ENCODE data around the gene ARHGEF5. TPM values are rescaled to one million over a fixed set of nuclear protein-coding genes. Genes with fewer than 3 reads are reported as not detected.
"Not testable (repeated sequence)": the region's sequence is repeated elsewhere in the genome, so short reads cannot be mapped to it uniquely, and the experiment has no call there.

ARHGEF5 gene
- 1.2 and 1.3 TPM in 2 replicates for total RNA-seq (2016; rRNA removed; fragmentation: Illumina TruSeq; extraction: Trizol)
- total RNA-seq (2016; cell fraction: cytosol; rRNA removed; fragmentation: Illumina TruSeq; extraction: Trizol; ENCODE audit: low read depth): 0.18 and 0.20 TPM in 2 replicates
- total RNA-seq (2016; cell fraction: insoluble cytoplasmic fraction; rRNA removed; fragmentation: Illumina TruSeq; extraction: Trizol): 0.97 and 1.1 TPM in 2 replicates
- total RNA-seq (2016; cell fraction: membrane; rRNA removed; fragmentation: Illumina TruSeq; extraction: Trizol): 0.43 and 0.76 TPM in 2 replicates
- 0.88 and 1.3 TPM in 2 replicates for total RNA-seq (2016; cell fraction: nucleus; rRNA removed; fragmentation: Illumina TruSeq; extraction: Trizol)
- polyA plus RNA-seq (2011; rRNA removed): 1.3 and 1.7 TPM in 2 replicates
- polyA plus RNA-seq (2011; cell fraction: cytosol; rRNA removed): 0.99 and 1.2 TPM in 2 replicates
- polyA plus RNA-seq (2011; cell fraction: nucleus; rRNA removed): 2.1 and 2.3 TPM in 2 replicates
- 1.2 and 1.3 TPM in 2 replicates for polyA plus RNA-seq (2012)
- polyA plus RNA-seq (2016; cell fraction: cytosol; fragmentation: Illumina TruSeq; extraction: Trizol; ENCODE audit: low read depth): 0.11 and 0.17 TPM in 2 replicates
- 1.2 and 1.4 TPM in 2 replicates for polyA plus RNA-seq (2016; cell fraction: insoluble cytoplasmic fraction; fragmentation: Illumina TruSeq; extraction: Trizol; ENCODE audit: low read depth)
- polyA plus RNA-seq (2016; cell fraction: membrane; fragmentation: Illumina TruSeq; extraction: Trizol; ENCODE audit: low read depth): 0.27 and 0.34 TPM in 2 replicates
- polyA plus RNA-seq (2016; cell fraction: nucleus; fragmentation: Illumina TruSeq; extraction: Trizol; ENCODE audit: insufficient read depth, low read depth): 1.5 and 1.6 TPM in 2 replicates
- 2.2 and 26.8 TPM in 2 replicates for polyA minus RNA-seq (2011; rRNA and poly(A)+ RNA removed; ENCODE audit: low replicate concordance)
- polyA minus RNA-seq (2011; cell fraction: cytosol; rRNA and poly(A)+ RNA removed): 1.2 and 1.4 TPM in 2 replicates
- 2.0 and 2.2 TPM in 2 replicates for polyA minus RNA-seq (2011; cell fraction: nucleus; rRNA and poly(A)+ RNA removed)
- Bru-seq, nascent RNA: percentile 30 among the genes with signal in this experiment
- BruChase-seq, experiment 1, labeled RNA remaining after a 6-hour chase: percentile 48 among the genes with signal in this experiment
- percentile 42 among the genes with signal in this experiment for BruChase-seq, experiment 2, labeled RNA remaining after a 2-hour chase
- long read RNA-seq, experiment 1: 0 reads
- long read RNA-seq, experiment 2, full-length matches to known transcripts: 1 of 11 reads
- long read RNA-seq, experiment 2, partial matches to known transcripts: 6 of 11 reads
- long read RNA-seq, experiment 2, other reads (novel, unspliced or antisense): 4 of 11 reads

- POLR2A ChIA-PET; H3K4me3 ChIP-seq (replicated peaks in 1 of 3; ENCODE audit: insufficient read depth in 1 of 3, low read depth in 2 of 3, low read length in 3 of 3); H2AFZ ChIP-seq (ENCODE audit: low read length); H3K36me3 ChIP-seq (replicated peaks in 1 of 2; ENCODE audit: control insufficient read depth in 1 of 2, insufficient read depth in 2 of 2, low read length in 2 of 2); H3K27ac ChIP-seq (ENCODE audit: extremely low read length, insufficient read depth, low read length); H3K4me1 ChIP-seq (ENCODE audit: insufficient read depth, low read length); H3K9me3 ChIP-seq (ENCODE audit: low read length); BruUV-seq (replicated peaks); intact Hi-C loops (cut with micrococcal nuclease; ENCODE audit: unreplicated experiment); FAIRE-seq; in situ Hi-C loops (cut with HindIII; ENCODE audit: extremely low pct_ligation_motif_present, low pct_unique_long_range_greater_than_20kb); CTCF ChIA-PET (ENCODE audit: low intra/inter-chr PET ratio, low total read pairs); H3K27me3 ChIP-seq (ENCODE audit: control insufficient read depth in 1 of 2, insufficient read depth in 2 of 2, low read length in 2 of 2); H3K4me2 ChIP-seq (ENCODE audit: low read depth, low read length); H4K20me1 ChIP-seq (ENCODE audit: insufficient read depth, low read length); H3K9ac ChIP-seq (ENCODE audit: insufficient read depth, low read depth, low read length); DNase-seq (ENCODE audit: low spot score); H3K79me2 ChIP-seq (ENCODE audit: insufficient read depth, low read length): not testable (repeated sequence)
- no CpG with 5 or more reads among the region's 50 CpGs for WGBS (ENCODE audit: low lambda C conversion rate)
- ATAC-seq: peak; percentile 90
Measured at GRCh38 chr7:144355176-144355822, at the start of gene ARHGEF5. Gene ARHGEF5 (plus strand): TSS chr7:144355402. CDS start chr7:144362670, 7,268 bp downstream.

GRCh38 chr7:144309702-144310101 lies 45.5 kb upstream of the ARHGEF5 start:
- in situ Hi-C loops (cut with HindIII; ENCODE audit: extremely low pct_ligation_motif_present, low pct_unique_long_range_greater_than_20kb); BruUV-seq (replicated peaks); POLR2A ChIA-PET; intact Hi-C loops (cut with micrococcal nuclease; ENCODE audit: unreplicated experiment); H2AFZ ChIP-seq (ENCODE audit: low read length); H3K36me3 ChIP-seq (replicated peaks in 1 of 2; ENCODE audit: control insufficient read depth in 1 of 2, insufficient read depth in 2 of 2, low read length in 2 of 2); H3K27ac ChIP-seq (ENCODE audit: extremely low read length, insufficient read depth, low read length); H3K9me3 ChIP-seq (ENCODE audit: low read length); H3K27me3 ChIP-seq (ENCODE audit: control insufficient read depth in 1 of 2, insufficient read depth in 2 of 2, low read length in 2 of 2); H3K9ac ChIP-seq (ENCODE audit: insufficient read depth, low read depth, low read length); H3K4me2 ChIP-seq (ENCODE audit: low read depth, low read length); CTCF ChIA-PET (ENCODE audit: low intra/inter-chr PET ratio, low total read pairs); H3K4me3 ChIP-seq (replicated peaks in 1 of 3; ENCODE audit: insufficient read depth in 1 of 3, low read depth in 2 of 3, low read length in 3 of 3); ATAC-seq; H3K79me2 ChIP-seq (ENCODE audit: insufficient read depth, low read length); H3K4me1 ChIP-seq (ENCODE audit: insufficient read depth, low read length); FAIRE-seq; DNase-seq (ENCODE audit: low spot score); H4K20me1 ChIP-seq (ENCODE audit: insufficient read depth, low read length): not testable (repeated sequence)
- WGBS (ENCODE audit: low lambda C conversion rate): no CpG with 5 or more reads among the region's 2 CpGs

GRCh38 chr7:144311218-144311617 lies 44.0 kb upstream of the ARHGEF5 start:
- H3K9ac ChIP-seq (ENCODE audit: insufficient read depth, low read depth, low read length); H3K36me3 ChIP-seq (replicated peaks in 1 of 2; ENCODE audit: control insufficient read depth in 1 of 2, insufficient read depth in 2 of 2, low read length in 2 of 2); H3K4me1 ChIP-seq (ENCODE audit: insufficient read depth, low read length); in situ Hi-C loops (cut with HindIII; ENCODE audit: extremely low pct_ligation_motif_present, low pct_unique_long_range_greater_than_20kb); H2AFZ ChIP-seq (ENCODE audit: low read length); POLR2A ChIA-PET; H4K20me1 ChIP-seq (ENCODE audit: insufficient read depth, low read length); intact Hi-C loops (cut with micrococcal nuclease; ENCODE audit: unreplicated experiment); H3K27me3 ChIP-seq (ENCODE audit: control insufficient read depth in 1 of 2, insufficient read depth in 2 of 2, low read length in 2 of 2); DNase-seq (ENCODE audit: low spot score); FAIRE-seq; H3K4me2 ChIP-seq (ENCODE audit: low read depth, low read length); BruUV-seq (replicated peaks); CTCF ChIA-PET (ENCODE audit: low intra/inter-chr PET ratio, low total read pairs); H3K4me3 ChIP-seq (replicated peaks in 1 of 3; ENCODE audit: insufficient read depth in 1 of 3, low read depth in 2 of 3, low read length in 3 of 3); H3K79me2 ChIP-seq (ENCODE audit: insufficient read depth, low read length); ATAC-seq; H3K9me3 ChIP-seq (ENCODE audit: low read length); H3K27ac ChIP-seq (ENCODE audit: extremely low read length, insufficient read depth, low read length): not testable (repeated sequence)
- WGBS (ENCODE audit: low lambda C conversion rate): 0% methylated on average over 1 of the region's 2 CpGs
